Middle frontal gyrus (tissue), 1 donor: Measurements from ENCODE around the gene ZBTB44.
"Not testable (repeated sequence)": the region's sequence is repeated elsewhere in the genome, so short reads cannot be mapped to it uniquely, and the experiment has no call there.

Experiments
- DNase-seq: peaks from one replicate; pipeline ENCODE4 v3.0.0-alpha.2; 2015; ENCODE audit warnings: low spot score; ENCODE audit errors: extremely low spot score

ZBTB44 gene

DNA sequence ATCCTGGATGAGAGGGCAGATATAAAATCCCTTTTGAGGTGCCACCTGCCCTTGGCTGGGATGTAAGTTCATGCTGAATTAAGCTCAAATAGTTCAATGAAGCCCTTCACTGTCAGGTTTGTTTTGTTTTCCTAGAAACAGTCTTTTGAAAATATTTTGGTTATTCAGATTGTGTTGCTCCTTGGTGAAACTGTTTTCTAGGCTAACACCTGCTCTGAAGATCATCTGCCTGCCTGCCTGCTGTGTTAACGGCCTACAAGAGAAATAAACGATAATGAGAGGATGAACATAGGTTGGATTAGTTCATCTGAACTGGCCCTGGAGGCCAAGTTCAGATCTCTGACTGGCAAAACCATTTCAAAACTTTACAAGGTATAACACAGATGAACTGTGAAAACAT, 67.4 kb downstream of the ZBTB44 start:
- no peak for DNase-seq

- DNase-seq = no peak
Observed at GRCh38 chr11:130246738-130247137, 68.0 kb downstream of the ZBTB44 start.

DNA sequence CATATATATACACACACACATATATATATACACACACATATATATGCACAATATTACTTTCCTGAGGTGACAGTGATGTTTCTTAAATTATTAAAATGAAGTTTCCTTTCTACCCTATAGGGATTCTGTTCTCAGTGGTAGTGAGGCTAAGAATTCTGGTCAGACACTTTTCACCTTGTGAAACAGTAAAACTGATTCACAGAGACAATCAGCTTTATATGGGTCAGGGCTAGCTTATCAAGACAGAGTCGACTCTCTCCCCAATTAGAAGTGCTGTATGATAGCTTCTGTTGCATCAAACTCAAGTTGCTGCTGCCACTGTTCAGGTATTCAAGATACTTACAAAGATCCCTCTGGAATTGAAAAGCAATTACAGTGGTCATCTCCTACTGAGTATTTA, 68.4 kb downstream of the ZBTB44 start:
- DNase-seq = no peak

GRCh38 chr11:130245375-130245774, 69.3 kb downstream of the ZBTB44 start:
- DNase-seq = not testable (repeated sequence)

GRCh38 chr11:130244848-130245247, 69.9 kb downstream of the ZBTB44 start:
- no peak for DNase-seq

GRCh38 chr11:130243816-130244215, 70.9 kb downstream of the ZBTB44 start:
- DNase-seq = no peak

DNA sequence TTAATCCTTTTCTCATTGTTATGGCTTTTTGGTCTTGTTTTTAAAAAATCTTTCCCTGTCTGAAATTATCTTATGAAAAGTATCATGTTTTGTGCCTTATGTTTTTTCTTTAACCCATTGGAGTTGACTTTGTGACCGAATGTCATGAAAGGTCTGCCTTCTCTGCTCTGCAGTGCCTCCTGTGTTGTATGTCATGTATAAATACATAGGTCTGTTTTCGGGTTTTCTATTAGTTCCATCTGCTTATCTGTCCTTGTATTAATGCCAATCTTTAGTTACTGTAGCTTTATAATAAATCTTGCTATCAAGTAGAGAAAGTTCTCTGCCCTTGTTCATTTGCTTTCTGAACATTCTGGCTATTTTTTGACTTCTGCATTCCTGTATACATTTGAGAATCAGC, 73.0 kb downstream of the ZBTB44 start:
- no peak for DNase-seq

GRCh38 chr11:130237282-130238006, 77.3 kb downstream of the ZBTB44 start:
- no peak for DNase-seq

GRCh38 chr11:130234315-130234714, 80.4 kb downstream of the ZBTB44 start:
- DNase-seq = no peak

DNA sequence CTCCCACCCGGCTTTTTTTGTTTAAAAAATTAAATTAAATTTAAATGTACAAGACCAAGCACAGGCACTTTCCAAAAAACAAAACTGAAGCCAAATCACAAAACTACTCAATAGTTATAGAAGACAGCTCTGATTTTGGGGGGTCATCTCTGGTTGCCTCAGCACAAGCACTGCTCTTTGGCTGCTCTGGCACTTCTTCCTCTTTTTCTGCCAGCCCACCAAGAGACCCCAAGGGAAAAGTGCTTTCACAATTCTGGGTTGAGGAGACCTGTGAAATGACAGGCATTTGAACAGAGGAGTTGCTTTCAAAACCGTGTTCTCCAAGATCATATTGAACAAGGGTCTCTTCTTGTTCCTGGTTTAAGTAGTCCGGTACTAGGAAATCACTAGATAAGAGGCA, 80.8 kb downstream of the ZBTB44 start:
- DNase-seq = not testable (repeated sequence)

DNA sequence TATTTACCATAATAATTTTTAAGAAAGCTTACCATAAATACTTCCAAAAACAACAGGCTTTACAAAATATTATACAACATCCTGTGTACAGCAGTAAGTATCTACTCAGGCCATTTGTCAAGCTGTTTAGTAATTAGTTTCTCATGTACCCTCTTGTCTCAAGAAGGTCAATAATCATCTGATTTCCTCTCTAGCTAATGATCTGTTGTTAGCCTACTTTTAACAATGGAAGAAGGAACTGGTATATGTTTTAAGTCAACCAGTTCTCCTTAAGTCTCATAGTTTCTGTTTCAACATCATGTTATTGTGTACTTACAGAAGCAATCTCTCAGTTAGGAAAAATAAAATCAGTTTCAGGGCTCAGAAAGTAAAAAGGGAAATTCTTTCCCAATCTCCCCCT, 81.2 kb downstream of the ZBTB44 start:
- DNase-seq = not testable (repeated sequence)

- no peak for DNase-seq
Observed at GRCh38 chr11:130227373-130227772, 87.3 kb downstream of the ZBTB44 start.

DNA sequence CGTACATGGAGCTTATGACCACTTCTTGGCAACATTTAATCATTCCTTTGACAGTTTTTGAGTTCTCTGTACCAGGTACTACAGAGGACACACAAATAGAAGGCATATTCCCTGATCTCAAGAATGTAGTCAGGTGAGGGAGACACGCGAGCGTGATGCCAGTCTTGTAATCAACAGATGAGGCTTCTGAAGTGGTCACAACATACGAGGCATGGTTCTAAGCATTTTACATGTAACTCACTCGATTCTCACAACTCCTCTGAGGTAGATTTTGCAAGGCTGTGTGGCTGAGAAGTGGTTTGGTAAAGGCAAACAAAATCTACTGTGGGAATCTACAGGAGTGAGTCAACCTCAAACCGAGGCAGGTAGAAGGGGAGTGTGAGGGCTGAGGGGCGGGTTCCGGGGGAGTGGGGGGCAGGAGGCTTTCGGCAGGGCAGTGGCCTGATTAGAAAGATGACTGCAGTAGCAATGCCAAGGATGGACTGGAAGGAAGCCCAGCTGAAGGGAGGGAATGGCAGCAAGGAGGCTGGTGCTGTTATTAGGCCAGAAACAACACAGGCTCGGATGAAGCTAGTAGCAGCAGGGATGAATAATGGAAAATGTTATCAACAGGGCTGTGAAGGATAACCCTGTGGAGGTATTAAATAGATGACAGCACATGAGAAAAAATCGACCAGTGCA, 91.3 kb downstream of the ZBTB44 start:
- DNase-seq = no peak

DNA sequence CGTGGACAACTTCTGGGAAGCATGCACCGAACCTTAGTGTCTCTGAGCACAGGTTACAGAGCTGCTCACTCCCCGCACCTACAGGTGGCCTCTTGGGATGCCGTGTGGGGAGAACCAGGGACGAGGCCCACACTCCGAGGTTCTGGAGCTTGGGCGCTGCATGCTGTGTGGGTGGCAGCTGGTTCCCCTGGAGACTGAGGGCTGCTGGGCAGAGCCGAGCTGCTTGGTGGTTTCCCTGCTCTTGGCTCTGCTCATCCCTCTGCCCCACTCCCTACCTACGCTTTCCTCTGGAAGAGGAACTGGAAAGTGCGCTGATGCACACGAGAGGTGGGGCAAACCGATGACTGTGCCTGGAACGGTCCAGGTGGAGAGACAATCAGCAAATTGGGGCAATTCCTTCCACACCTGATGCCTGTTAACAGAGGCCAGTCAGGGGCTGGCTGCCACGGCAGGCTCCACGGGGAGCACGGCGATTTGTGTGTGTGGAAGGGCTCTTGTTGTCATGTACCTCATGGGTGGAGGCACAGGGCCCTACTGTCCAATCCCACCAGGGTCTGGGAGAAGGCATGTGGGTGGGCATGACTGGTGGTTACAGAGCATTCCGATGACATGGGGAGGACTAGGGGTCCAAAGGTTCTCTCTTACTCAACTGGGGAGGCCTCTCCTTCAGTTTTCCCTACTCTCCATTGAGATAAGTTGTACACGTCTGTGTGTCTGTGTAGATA, 94.2 kb downstream of the ZBTB44 start:
- peak; percentile 19 for DNase-seq

- DNase-seq = no peak
Observed at GRCh38 chr11:130219148-130219547, 95.6 kb downstream of the ZBTB44 start.

DNA sequence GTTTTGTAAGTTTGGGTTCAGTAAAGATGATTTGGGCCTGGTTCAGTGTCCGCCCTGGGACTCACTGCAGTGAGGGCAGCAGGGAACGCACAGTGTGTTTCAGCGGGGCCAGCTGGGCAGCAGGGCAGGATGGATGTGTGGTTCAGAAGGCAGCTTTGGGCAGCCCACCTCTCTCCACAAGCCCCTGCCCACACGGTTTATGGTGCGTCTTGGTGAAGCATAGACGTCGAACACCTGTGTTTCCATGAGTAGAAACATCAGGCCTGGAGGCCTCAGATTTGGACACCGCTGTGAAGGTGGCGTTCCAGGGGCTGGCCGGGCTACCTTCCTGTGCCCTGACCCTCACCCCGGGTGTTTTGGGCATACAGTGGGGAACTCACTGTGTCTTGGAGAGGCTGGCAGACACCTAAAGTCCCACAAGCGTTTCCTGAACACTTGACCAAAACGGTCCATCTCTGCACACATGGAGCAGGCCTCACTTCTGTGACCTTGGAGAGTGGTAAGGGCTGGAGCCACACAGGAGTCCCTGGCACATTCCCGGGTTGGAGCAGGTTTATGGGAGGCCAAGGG, 96.1 kb downstream of the ZBTB44 start:
- DNase-seq = no peak

GRCh38 chr11:130217133-130218031, 97.3 kb downstream of the ZBTB44 start:
- DNase-seq = no peak

GRCh38 chr11:130216591-130217132, 98.1 kb downstream of the ZBTB44 start:
- no peak for DNase-seq

DNA sequence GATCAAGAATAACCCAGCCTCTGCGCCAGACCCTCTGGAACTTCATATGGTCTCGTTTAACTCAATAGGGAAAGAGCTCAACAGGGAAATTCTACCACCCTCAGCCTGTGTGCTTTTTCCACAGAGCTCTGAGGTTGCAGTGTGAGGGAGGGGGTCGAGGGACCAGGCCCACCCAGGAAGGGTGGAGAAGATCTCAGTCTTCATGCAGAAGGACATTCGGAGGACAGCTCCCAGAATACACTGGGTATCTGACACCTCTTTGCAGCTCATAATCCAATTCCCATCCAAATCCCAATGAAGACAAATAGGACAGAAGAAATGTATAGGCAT, 98.5 kb downstream of the ZBTB44 start:
- DNase-seq = no peak

DNA sequence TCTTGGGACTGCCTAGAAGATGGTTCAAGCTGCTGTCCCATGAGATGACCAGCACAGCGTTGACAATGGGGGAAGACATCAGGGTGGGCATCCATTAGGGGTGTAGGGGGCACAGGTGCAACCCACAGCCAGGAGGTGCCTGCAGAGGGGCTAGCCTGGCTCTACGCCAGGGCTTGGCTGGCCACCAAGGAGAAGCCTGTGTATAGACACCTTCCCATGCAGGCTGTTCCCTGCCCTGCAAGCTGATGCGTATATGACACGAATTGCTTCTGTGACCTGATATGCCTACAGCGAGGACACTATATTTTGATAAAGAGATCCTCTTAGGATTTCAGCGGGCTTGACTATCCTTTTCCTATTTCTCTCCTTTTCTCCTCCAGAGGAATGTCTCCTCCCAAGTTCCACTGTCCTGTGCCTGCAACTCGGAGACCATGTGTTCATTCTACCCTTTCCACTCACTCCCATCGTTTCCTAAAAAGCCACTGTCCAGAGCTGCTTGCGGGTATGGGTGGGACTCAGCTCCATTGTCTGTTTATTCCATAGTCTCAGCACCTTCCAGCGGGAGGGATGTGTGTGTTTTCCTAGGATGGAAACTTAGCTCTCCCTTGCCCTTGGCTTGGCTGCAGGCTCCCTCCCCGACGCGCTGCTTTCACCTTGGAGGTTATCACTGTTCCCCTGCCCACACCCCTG, 99.0 kb downstream of the ZBTB44 start:
- no peak for DNase-seq
